HG03442 (cell line): ENCODE results near the gene ZNF554.
A peak's percentile ranks its signal among the peaks of the same experiment; 100 is the strongest.
"Not testable (repeated sequence)": the region's sequence is repeated elsewhere in the genome, so short reads cannot be mapped to it uniquely, and the experiment has no call there.

ENCODE experiments used
- ATAC-seq: cut with Tn5 transposase; IDR thresholded peaks from one replicate; pipeline ENCODE4 v1.9.1; 2021; ENCODE audit warnings: mild to moderate bottlenecking, moderate library complexity; ENCODE audit not compliant: unreplicated experiment

The ZNF554 gene

DNA sequence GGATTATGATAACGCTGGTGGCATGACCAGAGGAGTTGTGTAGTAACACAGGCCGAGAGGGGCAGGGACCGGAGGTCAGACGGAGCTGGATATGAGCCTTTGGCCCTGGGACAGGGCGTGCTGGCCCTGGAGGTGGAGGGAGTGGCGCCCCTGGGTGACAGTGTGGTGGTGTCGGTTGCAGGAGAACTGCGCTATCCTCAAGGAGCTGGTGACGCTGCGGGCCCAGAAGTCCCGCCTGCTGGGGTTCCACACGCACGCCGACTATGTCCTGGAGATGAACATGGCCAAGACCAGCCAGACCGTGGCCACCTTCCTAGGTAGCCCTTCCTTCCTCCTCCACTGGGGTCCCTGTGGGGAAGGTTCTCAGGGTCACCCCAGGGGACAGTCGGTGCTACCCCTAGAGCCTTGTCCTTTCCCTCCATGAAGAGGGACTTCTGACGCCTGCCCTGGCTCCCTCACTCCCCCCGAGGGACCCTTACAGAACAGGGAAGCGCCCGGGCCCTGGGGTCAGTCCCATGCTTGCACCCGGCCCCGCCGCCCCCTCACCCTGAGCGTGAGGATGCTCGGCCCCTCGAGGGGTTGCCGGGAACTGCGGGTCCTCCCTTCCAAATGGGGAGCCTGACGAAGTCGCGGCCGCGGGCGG lies 12.8 kb upstream of the ZNF554 start:
- no peak for ATAC-seq

GRCh38 chr19:2807379-2808128 lies 12.1 kb upstream of the ZNF554 start:
- no peak for ATAC-seq

GRCh38 chr19:2808129-2808941 lies 11.3 kb upstream of the ZNF554 start:
- ATAC-seq = no peak

DNA sequence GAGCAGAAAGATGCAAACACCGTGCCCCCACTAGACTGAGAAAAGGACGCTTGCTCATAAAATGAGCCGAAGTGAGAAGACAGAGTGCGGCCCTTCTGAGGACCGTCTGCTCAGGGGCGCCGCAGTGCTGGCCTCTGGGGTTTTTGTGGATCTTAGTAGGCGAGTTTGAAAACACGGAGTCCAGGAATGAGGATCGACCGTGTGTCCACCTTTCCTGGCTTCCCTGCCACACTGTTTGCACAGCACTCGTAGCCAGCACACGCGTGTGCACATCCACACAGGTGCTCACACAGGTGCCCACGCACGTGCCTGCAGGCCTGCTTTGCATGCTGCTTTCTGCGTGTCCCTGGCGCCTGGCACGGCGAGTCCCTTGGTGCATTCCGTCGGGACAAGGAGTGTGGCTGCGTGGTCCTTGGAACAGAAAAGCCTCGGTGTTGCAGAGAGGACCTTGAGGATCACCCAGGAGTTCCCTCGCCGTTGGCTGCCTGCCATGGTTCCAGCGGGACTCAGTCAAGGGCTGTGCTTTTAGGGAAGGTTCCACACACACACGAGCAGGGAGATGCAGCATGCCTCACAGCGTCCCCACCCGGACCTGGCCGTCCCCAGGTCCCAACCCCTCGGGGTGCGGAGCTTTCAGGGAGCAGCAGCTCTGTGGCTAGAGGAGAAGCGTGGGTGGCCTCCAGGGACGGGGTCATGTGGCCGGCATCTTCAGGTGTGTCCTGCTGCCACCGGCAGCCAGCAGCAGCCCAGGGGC lies 10.1 kb upstream of the ZNF554 start:
- ATAC-seq = no peak

DNA sequence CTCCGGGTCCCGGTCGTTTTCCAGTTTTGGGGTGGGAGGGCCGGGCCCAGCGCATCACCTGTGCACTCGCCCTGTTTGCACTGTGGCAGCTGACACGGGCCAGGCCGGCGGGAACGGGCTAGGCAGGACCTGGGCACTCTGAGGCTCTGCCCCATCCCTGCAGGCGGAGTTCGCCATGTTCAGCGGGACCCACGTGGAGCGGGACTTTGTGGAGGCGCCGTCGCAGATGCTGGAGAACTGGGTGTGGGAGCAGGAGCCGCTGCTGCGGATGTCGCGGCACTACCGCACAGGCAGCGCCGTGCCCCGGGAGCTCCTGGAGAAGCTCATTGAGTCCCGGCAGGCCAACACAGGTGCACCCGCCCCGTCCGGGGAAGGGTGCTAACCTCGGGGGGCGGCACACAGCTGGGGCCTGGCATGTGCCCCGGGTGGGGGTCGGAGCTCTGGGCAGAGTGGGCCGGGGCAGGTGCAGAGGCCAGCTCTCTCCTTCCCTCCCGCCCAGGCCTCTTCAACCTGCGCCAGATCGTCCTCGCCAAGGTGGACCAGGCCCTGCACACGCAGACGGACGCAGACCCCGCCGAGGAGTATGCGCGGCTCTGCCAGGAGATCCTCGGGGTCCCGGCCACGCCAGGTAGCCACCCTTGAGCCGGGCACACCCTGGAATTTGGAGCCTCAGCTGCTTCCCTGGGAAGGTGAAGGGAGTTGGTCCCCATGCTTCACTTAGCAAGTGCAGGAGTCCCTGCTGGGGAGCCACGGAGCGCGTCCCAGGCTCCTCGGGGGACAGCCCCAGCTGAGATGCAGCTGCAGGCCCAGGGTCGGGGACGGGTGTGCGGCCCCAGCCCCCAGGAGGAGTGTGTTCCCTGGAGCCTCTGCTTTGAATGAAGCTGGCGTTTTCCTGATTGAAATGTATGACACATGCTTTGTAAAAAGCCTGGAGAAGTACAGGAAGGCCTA lies 9.3 kb upstream of the ZNF554 start:
- ATAC-seq = no peak

GRCh38 chr19:2811221-2811722 lies 8.4 kb upstream of the ZNF554 start:
- no peak for ATAC-seq

DNA sequence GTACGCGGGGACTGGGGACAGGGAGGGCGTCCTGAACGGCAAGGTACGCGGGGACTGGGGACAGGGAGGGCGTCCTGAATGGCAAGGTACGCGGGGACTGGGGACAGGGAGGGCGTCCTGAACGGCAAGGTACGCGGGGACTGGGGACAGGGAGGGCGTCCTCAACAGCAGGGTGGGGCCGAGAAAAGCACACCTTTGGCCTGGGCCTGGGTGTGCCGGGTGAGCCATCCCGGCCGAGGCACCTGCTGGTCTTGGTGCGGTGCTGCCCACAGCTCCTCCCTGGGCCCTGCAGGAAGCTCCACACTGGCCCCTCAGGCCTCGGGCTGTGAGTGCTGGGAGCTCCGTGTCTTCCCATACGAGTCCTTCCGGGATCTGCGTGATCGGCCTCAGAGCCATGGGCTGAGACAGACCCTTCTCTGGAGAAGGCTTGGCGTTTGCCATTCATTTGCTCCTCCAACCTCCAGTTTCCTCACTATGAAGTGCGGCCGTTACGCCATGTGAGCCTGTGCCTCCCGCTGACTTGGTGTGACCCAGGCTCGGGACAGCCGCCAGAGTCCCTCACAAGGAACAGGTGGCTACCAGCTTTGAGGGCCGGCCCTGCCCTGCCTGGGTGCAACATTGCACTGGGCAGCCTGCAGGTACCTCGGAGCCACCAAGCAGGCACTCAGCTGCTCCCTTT lies 7.8 kb upstream of the ZNF554 start:
- no peak for ATAC-seq

DNA sequence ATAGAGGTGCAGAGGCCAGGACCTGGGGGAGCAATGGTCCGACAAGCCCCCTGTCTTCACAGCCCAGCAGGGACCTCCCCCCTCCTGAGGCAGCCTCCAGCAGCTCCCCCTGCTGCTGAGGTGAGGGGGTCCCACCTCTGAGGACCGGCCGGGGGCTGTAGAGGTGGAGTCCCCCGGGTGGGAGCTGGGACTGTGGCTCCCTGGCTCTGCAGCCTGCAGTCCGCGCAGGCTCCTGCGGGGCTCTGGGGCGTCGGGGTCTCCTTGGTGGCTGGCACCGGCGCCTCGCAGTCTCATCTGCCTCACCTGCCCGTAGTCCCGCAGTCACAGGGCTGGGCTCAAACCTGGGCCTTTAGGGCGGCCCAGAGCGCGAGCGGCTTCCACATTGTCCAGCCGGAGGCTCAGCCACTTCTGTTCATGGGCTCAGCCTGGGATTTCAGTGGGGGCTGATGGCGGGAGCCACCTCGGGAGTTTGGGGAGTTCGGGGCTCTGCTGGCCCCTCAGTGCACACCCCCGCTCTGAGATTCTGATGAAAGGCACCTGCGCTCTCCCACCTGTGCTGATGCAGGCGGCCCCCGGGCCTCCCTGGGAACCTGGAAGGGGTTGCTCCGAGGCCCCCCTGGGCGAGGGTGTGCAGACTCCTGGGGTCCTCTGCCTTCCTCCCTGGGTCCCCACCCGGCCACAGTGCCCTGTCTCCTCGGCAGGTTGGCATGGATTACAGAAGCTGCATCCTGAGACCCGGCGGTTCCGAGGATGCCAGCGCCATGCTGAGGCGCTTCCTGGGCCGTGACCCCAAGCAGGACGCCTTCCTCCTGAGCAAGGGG lies 7.0 kb upstream of the ZNF554 start:
- no peak for ATAC-seq

- no peak for ATAC-seq
Measured at GRCh38 chr19:2813235-2814160, 6.2 kb upstream of the ZNF554 start.

DNA sequence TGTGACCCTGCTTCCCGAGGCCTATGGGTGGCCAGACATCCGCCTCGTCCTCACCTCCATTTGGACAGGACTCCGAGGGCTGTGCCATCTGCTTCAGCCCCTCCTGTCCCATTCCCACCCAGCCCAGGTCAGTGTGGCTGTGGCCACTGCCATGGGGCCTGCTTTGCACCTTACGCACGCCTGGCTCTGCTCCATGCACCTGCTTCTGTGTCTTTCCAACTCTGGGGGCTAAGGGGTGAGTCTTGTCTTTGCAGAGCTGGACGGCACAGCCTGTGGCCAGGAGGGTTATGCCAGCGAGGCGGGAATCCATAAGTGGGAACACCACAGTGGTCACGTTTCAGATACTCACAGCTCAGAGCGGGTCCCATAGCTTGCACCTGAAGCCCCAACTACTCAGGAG lies 5.2 kb upstream of the ZNF554 start:
- no peak for ATAC-seq

GRCh38 chr19:2815191-2815614 lies 4.5 kb upstream of the ZNF554 start:
- no peak for ATAC-seq

- no peak for ATAC-seq
Measured at GRCh38 chr19:2815923-2816322, 3.7 kb upstream of the ZNF554 start.

- no peak for ATAC-seq
Measured at GRCh38 chr19:2816641-2817040, 3.0 kb upstream of the ZNF554 start.

DNA sequence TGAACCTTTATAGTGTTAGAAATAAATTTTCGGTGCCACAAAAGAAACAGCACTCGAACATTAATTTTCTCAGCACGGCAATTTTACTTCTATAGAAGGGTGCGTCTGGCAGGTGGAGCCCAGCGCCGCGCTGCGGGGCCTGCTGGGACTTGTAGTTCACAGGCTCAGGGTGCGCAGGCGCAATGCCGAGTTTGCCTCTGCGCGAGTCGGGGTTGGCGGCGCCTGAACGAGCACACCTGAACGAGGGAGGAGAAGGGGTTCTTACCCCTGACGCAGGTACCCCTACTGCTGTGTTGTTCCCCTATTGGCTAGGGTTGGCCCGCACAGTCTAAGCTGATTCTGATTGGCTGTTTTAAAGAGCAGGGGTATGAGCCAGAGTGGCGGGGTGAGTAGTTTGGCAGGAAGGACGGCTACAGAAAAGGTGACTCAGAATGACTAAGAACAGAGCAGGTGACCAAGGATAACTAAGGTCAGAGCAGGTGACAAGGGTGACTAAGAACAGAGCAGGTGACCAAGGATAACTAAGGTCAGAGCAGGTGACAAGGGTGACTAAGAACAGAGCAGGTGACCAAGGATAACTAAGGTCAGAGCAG lies 2.3 kb upstream of the ZNF554 start:
- ATAC-seq = not testable (repeated sequence)

- ATAC-seq = peak; percentile 9
Measured at GRCh38 chr19:2820112-2820702, 539 bp downstream of the ZNF554 start.

DNA sequence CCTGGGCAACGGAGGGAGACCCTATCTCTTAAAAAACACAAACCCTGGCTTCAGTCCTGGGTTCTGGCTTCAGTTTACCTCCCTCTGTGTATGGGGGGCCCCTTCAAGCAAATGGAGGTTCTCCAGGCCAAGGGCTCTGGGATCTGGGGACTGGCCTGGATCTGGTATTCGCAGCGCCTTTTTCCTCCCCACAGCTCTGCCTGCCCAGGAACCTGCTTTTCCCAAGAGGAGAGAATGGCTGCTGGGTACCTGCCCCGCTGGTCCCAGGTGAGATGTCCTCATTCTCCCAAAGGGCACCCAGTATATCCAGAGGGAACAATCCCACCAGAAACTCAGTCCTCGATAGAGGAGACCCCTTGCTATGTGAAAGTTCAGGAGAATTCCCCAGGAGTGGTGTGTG lies 3.2 kb downstream of the ZNF554 start:
- no peak for ATAC-seq
